ENCODE measurements around the gene DLGAP1.

DNA sequence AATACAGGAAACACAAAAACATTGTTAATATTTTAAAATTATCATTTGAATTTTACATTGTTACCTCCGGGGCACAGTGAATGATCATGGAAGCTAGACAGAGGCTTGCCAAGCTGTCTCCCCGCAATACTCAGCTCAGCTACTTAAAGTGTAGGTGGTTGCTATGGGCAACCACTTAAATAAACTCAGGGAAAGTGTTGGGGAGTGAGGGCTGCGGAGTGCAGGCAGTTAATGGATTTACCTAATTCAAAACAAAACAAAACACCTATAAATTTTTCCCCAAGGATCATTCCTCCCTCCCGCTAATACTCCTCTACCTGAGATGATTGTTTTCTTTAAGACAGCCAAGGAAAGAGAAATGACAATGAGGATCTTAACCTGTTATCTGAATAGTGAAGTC, 655.6 kb downstream of the DLGAP1 start:
- TF ChIP-seq EZH2 (IDR thresholded peaks at IDR 0.05; ENCODE audit: insufficient read depth, poor library complexity, severe bottlenecking) (no peak), EZH2phosphoT487 (IDR thresholded peaks at IDR 0.05; ENCODE audit: insufficient read depth, low read depth) (no peak)
